Lower leg skin (tissue), 3 donors: ENCODE measurements around the gene NUDT9.
"Not testable (repeated sequence)": the region's sequence is repeated elsewhere in the genome, so short reads cannot be mapped to it uniquely, and the experiment has no call there.

Experiments used
- POLR2A ChIP-seq, 2 donors: fragments of 450-650 bp; IDR thresholded peaks; one replicate each; pipeline ENCODE4 v1.6.1; 2016 to 2017; ENCODE audit warnings: antibody characterized with exemption in 2 of 2, mild to moderate bottlenecking in 1 of 2, moderate library complexity in 1 of 2
- TF ChIP-seq, protein P1 (sequence below), 3 donors: fragments of 450-650 bp; IDR thresholded peaks; one replicate each; pipeline ENCODE4 v1.5.1; 2016; ENCODE audit warnings: antibody characterized with exemption in 3 of 3, mild to moderate bottlenecking in 3 of 3, moderate library complexity in 2 of 3

DNA sequence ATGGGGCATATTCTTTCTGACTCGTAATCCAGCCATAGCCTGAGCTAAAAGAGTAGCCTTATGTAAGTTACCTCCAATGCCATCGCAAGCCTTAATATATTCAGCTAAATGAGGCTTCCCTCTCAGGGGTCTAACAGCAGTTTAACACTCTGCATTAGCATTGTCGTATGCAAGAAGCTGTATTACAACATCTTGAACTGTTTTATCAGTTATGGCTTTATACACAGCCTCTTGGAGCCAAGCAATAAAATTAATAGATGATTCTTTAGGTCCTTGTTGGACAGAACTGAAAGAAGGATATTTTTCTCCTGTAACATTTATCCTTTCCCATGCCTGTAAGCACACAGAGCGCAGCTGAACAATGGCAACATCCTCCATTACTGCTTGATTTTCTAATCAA lies 15.5 kb upstream of the NUDT9 start:
- TF ChIP-seq, protein P1, sequence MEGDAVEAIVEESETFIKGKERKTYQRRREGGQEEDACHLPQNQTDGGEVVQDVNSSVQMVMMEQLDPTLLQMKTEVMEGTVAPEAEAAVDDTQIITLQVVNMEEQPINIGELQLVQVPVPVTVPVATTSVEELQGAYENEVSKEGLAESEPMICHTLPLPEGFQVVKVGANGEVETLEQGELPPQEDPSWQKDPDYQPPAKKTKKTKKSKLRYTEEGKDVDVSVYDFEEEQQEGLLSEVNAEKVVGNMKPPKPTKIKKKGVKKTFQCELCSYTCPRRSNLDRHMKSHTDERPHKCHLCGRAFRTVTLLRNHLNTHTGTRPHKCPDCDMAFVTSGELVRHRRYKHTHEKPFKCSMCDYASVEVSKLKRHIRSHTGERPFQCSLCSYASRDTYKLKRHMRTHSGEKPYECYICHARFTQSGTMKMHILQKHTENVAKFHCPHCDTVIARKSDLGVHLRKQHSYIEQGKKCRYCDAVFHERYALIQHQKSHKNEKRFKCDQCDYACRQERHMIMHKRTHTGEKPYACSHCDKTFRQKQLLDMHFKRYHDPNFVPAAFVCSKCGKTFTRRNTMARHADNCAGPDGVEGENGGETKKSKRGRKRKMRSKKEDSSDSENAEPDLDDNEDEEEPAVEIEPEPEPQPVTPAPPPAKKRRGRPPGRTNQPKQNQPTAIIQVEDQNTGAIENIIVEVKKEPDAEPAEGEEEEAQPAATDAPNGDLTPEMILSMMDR (IDR thresholded peaks at IDR 0.05): not testable (repeated sequence)
- TF ChIP-seq POLR2A (IDR thresholded peaks at IDR 0.05): not testable (repeated sequence)
